Caki2 (cell line): Measurements from ENCODE around the gene SPTB. TPM values are rescaled to one million over a fixed set of nuclear protein-coding genes. Genes with fewer than 3 reads are reported as not detected.

Source experiments
- DNase-seq: peaks from one replicate; pipeline ENCODE4 v3.0.0-alpha.2; 2015; ENCODE audit warnings: low read depth
- in situ Hi-C: cut with HindIII; loops from 2 replicates; pipeline ENCODE4 v1.10.0; 2016; ENCODE audit warnings: low sequenced_read_pairs, low pct_unique_long_range_greater_than_20kb, mixed read lengths
- total RNA-seq: library from RNA; depleted of rRNA; stranded (reverse); fragments of >200 nt; shearing (Covaris generic); gene quantifications from 2 replicates; pipeline ENCODE4 v1.2.3, GENCODE V29; 2014; ENCODE audit warnings: low replicate concordance

The SPTB gene
- total RNA-seq, 1 experiment from 2014 or later = 0.17 TPM

DNA sequence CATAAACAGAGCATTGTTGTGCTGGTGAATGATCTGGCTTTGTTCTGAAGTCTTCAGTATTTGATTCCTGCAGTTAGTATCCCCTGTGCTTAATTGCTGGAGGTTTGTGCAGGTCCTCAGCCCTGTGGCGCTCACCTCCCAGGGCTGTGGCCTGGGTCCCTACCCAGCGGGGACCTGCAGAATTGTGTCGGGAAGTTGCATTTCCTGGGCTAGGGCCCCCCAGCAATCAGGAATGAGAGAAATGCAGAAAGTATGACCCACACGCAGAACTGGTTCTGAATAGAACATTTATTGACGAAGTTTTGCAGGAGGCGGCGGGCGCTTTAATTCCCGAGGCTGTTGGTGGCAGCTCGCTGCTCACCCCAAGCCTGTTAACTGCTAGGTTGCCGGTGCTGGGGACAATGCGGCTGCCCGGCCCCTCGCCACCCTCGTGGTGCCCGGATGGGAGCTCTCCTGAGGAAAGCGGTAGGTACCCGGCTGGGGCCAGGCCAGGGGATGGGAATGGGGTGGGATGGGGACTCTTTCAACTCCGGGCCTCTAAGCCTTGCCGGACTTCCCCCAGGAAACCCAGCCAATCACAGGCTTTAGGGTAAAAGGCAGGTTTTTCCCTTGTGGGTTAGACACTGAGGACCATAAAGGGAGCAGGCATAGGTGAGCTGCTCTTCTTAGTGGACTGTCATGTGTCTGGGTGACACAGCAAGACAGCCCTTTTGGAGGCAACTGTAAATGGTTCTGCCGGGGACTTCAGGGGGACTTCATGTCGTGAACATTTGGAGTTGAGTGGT, 163.9 kb downstream of the SPTB start:
- DNase-seq = no peak
- in situ Hi-C loops = no loop called here

DNA sequence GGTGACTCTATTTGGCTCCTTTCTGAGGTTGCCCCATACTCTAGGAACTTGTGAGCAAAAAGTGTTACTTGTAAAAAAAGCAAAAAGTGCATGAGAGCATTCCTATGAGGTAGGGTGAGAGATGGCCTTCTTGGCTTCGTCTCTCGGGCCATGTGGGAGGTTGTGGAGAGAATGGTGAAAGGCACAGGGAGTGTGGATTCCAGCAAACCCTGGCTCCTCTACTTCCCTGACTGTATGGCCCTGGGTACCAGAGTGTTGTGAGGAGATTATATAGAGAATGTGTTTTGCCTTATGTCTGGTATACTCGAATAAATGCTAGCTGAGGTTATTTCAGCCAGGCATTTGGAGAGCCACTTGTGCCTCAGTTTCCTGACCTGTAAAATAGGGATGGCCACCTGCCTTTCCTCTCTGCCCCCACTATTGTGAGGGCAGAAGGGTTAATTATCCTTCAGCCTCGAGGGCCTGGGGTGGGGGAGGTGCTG, 164.5 kb downstream of the SPTB start:
- no peak for DNase-seq
- in situ Hi-C loops = no loop called here

DNA sequence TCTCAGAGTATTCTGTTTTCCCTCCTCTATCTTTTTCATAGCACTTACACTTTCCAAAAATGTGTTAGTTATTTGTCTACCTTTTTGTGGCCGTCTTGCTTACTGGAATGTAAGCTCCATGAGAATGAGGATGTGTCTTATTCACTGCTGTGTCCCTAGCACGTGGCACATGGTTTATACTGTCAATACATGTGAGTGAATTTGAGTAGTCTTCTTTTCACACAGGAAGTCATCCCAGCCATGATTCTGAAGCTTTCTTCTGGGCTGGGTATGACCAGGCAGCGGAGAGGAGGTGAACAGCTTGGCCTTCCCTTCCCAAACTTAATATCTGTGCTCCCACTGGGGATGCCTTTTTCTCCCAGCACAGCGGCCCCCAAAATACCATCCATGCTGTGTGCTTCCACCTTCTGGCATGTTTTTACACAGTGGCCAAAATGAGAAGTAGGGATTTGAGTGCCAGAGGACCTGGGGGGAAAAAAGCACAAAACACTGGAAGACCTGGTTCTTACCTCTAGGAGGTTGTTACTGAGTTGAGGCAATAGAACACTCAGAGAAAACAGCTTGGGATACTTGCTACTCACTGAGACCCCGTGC, 165.2 kb downstream of the SPTB start:
- in situ Hi-C loops = no loop called here
- DNase-seq = no peak

DNA sequence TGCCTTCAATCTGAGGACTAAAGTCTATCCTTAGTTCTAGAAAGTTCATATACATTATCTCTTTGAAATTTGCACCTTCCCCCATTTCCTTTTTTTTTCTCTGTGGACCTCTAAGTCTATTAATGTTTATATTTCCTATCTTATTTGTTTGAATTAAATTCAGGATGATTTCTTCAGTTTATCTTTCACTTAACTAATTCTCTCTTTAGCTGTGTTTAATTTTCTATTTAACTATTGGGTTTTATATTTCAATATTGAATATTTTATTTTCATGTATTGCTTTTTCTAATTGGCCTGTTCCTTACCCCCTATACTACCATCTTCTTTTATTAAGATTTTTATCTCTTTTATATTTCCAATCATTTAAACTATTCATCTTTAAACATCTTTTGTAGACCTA, 166.0 kb downstream of the SPTB start:
- DNase-seq = no peak
- in situ Hi-C loops = no loop called here

DNA sequence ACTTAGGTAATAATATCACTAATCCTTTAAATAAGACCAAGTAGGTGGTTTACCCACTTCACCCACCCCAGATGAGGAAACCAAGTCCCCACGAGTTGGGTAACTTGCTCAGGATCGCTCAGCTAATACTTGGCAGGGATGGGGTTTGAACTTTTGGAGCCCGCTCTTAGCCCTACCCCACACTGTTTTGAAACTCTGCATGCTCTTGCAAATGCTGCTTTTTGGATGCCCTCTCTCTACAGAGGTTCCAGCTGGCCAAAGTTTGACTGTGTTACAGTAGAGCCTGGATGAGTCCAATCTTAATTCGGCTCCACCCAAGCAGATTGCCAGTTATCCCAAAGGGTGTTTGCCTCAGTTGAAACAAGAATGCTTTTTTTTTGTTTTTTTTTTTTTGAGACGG, 168.7 kb downstream of the SPTB start:
- no peak for DNase-seq
- in situ Hi-C loops = no loop called here

DNA sequence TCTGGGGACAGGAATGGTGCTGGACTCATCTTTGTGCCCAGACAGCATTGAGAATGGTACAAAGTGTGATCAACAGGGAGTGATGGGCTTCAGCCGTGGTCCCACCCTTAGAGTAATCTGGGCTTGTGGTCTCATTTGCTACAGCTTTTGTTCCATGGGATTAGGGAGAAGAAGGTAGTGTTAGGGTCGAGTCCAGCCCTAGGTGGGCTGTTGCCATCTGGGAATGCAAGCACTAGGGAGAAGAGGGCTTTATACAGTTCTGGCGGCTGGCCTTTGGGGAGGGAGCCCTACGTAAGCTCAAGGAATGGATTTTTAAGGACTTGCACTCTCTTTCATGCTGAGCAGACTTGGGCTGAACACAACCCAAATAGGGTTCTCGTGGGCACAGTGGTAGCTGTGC, 170.6 kb downstream of the SPTB start:
- in situ Hi-C loops = no loop called here
- DNase-seq = no peak

DNA sequence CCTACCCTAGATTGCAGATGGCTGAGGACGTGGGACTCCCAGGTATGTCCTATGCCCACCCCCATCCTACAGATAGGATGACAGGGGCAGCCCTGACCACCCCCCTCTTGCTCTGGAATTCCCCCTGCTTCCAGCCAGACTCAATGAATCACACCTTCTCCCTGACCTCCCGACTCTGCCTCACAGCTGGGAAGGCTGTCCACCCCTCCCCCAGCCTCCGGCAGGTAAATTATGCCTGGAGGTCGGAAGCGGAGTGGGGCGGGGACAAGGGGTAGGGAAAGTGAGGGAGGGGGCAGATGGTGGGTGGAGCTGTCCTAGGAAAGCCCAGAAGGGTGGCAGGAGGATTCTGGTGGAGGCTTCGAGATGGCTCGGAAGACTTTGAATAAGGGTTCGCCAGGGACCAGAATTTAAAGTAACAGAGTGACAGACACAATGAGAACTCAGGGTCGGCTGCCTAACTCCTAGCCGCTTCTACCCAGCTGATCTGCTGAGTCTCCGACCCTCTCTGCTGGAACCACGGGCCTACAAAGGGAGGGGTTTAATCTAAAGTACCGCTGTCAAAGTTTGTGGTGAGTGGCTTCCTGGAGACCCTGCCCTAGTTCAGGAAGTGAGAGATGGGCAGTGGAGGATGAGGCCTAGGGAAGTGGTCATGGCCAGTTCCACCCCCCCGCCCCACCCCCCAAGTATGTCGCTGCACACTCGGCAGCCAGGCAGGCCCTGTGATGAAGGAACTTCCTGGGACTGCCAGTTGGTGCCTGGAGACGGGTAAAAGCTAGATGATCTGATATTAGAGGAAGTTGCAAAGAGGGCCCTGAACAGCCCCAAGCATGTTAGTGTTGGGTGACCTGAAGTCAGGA, 171.3 kb downstream of the SPTB start:
- in situ Hi-C loops = no loop called here
- peak; percentile 80 for DNase-seq

DNA sequence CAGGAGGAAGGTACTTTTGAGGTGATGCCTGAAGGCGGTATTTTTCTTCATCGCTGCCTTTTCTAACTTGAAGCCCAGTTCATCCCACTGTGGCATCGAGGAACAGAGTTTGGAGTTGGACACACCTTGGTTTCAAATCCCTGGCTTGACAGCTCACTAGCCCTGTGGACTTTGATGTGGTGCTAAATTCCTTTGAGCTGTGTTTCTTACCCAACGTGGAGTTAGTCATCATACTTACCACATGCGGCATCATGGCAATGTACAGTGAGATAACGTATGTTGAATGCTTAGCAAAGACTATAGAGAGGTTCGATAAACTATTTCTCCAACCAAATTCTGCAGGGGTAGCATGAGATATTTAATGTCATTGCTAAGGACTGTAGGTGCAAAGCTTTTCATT, 172.0 kb downstream of the SPTB start:
- DNase-seq = no peak

DNA sequence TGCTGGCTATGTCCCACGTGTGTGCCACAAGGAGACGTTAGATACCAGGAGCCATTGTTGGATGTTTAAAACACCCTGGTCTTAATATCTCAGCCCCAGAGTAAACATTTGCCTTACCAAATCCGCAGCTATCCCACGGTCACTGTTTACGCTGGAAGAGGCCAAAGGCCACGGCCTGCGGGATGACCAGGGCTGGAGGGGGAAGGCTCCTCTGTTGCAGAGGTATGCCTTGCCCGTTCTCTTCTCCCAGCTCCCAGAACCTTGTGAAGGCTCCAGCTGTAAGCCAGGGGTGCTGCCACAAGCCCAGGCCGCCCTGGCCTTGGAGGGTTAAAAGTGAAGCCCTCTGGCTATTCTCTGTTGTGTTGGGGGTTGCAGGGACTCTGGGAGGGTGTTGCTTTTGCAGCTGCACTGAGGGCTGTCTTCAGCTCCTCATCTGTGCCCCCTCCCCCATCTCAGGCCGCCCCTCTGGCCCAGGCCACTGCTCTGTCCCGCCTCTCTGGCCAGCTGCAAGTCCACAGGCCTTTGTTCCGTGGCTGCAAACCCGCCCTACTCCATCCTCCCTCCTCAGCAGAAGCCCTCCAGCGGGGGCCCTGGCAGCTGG, 173.0 kb downstream of the SPTB start:
- in situ Hi-C loops = no loop called here
- DNase-seq = no peak

More for the DNA sequence above, 172.0 kb downstream of the SPTB start:
- in situ Hi-C loops = no loop called here

DNA sequence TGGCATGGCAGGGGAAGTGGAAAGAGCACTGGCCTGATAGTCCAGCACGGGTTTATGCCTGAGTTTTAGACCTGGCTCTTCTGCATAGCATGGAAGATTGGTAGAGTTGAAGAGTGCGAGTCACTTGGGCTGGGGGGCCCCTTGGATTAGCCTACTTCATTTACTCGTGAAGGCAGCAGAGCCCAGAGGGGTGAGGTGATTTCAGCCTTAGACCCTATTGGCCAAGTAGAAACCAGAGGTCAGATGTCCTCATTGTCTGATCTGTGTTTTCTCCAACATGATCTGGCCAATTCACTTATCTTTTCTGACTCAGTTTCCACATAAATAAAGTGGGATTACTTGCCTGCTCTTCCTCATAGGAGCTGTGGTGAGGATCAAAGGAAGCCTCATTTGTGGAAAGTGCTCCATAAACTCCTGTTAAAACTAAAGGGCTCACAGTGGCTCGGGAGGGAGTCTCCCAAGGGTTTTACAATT, 173.6 kb downstream of the SPTB start:
- no peak for DNase-seq
- in situ Hi-C loops = no loop called here

DNA sequence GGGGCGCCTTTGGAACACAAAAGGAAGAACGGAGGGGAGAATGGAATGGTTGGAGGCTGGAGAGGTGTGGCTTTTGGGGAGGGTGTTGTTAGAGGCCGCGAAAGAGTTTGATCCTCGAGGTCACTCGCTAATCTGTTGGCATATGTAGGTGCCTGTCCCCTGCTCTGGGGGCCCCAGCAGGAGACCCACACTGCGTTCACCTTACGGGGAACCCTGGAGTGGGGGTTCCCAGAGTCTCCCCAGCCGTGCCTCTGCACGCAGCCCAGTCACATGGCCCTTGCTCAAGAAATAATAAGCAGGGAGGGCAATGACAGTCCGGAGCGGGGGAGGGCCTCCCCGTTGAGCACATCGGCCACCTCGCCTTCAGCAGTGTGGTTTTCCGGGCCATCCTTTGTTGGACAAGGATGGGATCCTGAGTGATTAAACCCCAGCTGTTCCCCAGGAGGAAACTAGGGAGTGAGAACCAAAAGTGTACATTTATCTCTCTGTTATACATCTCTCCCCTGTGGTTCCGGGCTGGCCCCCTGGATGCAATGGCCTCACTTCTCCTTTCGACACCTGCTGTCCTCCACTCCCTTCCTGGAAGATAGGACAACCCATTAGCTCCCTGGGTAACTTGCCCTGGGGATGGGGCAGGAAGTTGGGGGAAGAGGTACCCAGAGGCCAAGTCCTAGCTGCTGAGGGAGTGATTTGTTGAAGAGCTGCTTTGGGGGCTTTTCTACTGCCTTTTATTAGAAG, 174.2 kb downstream of the SPTB start:
- no peak for DNase-seq
- in situ Hi-C loops = no loop called here

DNA sequence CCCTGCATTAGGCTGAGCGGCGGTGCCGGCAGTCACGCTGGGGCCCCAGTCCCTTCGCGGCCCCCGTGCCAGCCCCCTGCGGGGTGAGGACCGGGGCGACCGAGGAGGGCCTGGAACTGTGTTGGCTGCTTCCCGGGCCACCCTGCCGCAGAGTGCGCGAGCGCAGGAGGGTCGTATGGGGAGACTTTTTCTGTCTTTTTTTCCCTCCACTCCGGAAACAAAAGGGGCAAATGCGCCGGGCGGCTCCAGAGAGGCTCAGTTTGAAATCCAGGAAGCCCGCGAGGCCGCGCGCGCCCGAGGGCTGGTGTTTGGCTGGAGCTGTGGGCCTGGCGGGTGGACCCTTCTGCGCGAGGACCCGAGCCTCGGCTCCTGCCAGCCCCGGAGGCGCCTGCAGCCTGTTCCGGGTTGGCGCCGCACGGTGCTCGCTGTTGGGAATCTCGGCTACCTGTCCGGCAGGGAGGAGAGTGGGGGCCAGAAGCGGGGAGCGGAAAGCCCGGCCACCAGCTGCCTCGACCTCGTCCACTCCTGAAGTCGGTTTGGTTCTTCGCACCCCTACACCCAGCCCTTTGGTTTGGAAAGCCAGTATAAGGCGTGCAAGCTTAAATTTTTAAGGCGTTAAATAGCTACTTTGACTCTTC, 174.8 kb downstream of the SPTB start:
- in situ Hi-C loops = no loop called here
- DNase-seq = no peak

DNA sequence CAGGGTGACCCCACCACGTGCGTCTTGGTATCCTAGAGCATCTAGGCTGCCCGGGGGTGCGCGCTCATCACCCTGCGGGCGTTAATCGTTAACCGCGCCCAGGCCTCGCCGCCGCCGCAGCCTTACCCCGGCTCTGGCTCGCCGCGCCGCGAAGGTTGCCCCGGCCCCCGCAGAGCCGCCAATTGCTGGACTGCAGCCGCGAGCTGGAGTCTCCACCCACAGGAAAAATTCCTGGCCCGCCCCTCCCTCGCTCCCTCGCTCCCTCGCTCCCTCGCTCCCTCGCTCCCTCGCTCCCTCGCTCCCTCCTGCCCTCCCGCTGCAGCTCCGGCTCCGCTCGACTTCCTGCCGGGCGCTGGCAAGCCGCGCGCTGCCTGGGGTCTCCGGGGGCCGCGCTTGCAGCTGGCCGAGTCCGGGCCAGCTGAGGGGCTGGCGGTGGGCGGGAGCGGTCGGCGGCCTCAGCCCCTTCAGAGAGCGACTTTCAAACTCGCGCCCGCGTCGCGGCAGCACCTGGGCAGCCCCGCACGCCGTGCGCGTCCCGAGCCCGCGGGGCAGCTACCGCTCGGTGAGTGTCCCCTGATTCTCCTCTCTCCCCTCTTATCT, 175.5 kb downstream of the SPTB start, which contains the start of gene PLEKHG3:
PLEKHG3 (plus strand) TSS at position 282 of the 600 bp plus-strand sequence. CDS start 23,208 bp downstream, outside the sequence.
- DNase-seq = peak; percentile 87
- in situ Hi-C loops = no loop called here

DNA sequence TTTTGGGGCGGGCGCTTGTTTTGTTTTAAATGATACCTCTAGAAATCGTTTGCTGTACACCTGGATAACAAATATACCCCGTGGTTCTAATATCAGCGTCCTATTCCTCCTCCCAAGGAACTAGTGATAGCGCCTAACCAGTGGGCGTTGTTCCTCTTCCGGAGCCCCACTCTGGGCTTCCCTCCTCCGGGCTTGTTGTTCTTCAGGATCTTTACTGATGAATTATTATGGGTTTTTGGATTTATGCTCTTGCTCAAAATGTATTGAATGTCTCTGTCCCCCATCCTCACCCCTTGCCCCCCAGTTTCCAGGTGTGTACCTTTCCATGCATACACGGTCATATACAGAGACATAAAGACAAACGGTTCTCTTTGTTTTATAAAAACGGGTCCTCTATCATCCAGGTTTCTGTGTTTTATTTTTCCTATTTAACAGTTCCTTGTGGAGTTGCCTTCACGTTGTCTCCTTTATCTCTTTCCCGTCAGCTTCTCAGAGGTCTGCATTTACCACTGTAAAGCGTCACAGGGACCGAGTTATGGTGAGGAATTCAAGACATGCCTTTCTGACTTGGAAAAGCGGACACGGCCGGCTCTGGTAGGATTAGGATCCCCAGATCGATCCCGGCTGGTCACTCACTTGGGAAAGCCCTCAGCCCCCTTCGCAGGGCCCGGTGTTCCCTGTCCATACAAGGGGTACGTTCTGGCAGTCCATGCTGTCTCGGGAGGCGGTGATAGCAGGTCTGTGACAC, 176.1 kb downstream of the SPTB start:
- no peak for DNase-seq
- in situ Hi-C loops = no loop called here

DNA sequence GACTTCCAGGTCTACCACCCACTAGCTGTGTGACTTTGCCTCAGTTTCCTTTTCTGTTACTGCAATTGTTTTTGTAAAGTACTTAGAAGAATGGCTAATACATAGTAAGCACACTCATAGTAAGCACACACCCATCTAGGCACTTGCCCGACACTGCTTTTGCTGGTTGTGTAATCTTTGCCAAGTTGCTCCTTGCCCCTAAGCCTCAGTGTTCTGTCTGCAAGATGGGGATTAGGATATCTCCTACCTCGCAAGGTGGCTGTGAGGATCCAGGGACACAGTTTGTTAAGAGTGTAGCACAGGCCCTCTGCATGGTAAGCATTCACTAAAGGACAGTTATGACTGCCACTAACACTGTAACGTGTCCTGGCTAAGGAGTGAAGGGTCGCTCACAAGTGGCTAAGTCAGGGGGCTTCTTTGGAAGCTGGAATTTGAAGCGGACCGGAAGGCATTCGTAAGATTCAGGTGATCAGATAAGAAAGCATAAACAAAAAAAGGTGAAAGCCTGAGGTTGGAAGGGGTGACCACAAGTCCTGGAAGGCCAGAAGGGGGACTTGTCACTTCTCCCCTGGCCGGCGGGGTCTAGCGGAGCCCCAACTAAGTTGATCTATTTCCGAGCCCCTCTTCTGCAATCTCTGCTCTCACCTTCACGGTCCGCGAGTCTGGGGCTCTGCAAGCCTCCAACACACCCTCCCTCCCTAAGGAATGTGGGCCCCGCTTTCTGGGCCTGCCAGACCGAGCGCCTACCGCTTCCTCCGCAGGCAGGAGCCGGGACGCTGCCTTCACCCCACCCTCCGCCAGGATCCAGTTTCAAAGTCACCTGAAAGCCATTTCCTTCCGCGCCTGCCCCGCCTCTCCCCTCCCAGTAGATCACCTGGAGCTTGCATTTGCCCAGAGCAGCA, 177.0 kb downstream of the SPTB start:
- in situ Hi-C loops = no loop called here
- no peak for DNase-seq
